NCI-H774 (cell line): ENCODE results near the gene DSCAM.
A peak's percentile ranks its signal among the peaks of the same experiment; 100 is the strongest.
"Not testable (repeated sequence)": the region's sequence is repeated elsewhere in the genome, so short reads cannot be mapped to it uniquely, and the experiment has no call there.

ENCODE experiments used
- DNase-seq: peaks from one replicate; lab custom pipeline; 2025; lab: John Stamatoyannopoulos, UW

Gene DSCAM

DNA sequence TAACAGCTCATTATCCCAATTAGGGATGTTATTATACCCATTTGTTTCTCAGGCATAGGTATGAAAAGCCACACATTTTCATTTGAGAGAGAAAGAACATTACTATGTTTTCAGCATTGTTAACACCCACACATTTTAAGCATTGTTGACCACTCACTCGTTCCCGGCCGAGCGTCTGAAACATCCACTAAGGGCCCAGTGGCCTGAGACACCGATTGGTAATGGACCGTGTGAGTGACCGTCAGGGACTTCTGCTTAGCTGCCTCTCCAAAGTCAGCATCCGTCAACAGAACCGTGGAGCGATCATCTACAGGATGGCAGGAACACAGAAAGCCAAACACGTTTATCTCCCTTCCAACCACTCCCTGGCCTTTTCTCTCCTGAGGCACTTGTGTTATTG is 795.2 kb downstream of the DSCAM start:
- DNase-seq = no peak

DNA sequence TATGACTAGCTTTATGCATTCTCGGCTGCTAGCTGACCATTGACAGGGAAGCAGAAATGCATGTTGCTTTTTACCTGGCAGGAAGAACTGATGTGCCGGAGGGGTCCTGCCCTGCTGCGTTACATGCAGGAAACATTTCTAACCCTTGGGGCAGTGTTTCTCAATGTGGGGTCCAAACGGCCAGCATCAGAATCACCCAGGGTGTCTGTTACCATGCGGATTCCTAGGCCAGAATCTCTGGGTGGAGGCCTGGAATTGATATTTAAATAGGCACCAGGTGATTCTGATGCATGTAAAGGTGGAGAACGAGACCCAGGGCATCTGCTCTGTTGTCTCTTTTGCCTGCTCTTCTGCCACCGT is 797.0 kb downstream of the DSCAM start:
- no peak for DNase-seq

DNA sequence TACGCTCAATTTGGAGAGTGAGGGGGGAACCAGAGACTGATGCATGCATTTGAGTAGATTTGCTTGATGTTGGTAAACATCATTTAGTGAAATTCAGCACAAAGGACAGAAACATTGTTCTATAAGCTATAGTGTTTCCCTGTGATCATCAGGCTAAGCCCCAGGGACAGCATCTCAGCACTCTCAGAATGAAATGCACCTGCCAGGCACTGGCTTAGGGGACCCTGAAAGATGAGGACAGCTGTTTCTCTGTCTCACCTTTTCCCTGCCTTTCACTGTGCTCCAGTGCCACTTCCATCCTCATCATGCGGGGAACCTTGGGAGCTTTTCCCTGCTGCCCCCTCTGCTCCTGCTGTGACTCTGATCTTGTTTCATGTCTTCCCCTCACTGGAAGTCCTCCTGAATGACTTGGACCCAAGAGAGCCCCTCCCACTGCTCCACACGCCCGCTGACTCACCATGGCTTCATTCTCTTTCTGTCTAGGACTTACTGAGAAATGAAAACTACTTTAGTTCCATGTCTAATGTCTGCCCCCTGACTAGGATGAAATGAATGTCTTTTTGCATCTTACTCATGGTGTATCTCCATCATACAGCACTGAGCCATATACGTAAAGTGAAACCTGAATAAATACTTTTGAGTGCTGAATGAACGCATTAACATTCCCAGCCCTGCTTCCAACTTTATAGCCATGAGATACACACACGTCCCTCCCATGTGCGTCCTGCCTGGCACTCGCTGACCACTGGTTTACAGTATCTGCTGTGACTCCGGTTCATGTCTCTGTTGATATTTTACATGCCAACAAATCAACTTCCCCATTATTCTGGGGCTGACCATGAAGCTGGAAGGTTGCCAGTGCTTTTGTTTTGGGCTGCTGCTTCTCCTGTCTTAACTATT is 797.7 kb downstream of the DSCAM start:
- DNase-seq = peak; percentile 40

DNA sequence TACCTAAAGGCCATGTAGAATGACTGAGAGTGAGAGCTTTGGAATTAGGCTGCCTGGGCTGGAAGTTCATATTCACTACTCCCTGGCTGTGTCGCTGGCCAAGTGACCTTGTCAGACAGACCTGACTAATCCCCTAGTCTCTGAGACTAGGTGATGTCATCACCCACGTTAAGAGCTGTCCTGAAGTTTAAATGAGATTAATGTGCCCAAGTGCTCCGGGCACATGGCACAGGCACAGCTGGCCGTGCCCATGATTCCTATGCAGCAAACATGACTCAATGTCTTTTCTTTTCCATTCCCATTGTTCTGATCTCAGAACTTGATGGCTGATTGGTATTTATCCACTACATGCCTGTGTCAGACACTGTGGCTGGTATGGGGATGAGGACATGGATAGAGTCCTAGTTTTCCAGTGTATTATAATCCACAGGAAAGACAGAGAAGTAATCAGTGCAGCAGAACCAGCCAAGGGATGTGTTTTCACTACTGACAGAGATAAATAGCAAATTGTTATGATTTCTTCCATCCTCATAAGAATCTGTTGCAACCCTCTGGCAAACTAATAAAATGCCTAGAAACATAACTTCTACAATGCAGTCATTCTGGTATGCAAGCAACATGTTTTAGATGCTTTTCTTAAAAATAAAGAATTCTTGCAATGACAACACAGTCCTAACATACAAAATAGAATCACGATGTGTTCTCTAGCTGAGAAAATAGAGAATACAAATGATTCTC is 798.8 kb downstream of the DSCAM start:
- DNase-seq = no peak

DNA sequence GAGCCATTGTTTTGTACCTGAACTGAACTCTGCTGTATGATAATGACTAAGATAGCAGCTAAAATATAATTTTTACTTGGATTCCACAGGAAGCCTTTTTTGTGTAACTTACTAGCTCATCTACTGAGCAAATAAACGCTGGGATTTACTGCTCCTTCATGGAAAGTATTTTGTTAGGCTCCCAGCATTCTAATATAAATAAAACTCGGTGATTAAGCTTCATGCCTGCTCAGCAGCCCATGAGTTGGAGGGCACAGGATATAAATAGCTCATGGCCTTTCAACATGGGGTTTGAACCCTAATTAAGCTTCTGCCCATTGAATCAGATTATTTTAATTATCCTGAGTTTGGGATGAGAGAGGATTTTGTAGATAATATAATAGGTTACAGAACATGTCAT is 799.7 kb downstream of the DSCAM start:
- DNase-seq = no peak

DNA sequence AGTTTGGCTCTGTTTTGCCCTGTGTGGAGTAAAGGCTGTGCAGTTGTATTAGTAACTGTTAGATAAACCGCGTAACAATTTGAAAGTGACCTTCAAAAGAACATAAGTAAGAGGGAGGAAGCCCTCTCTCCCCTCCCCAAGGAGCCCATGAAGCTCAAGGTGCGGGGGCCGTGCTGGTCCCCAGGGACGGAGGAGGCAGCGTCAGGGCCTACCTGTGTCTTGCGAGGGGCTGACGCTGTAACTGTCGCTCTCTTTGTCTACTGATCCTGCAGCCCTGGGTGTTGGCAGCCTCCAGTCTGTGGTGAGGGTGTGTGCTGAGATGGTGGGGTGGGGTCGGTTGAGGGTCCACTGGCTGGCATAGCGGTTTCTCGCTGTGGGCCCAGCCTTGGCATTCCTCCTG is 803.1 kb downstream of the DSCAM start:
- DNase-seq = no peak

DNA sequence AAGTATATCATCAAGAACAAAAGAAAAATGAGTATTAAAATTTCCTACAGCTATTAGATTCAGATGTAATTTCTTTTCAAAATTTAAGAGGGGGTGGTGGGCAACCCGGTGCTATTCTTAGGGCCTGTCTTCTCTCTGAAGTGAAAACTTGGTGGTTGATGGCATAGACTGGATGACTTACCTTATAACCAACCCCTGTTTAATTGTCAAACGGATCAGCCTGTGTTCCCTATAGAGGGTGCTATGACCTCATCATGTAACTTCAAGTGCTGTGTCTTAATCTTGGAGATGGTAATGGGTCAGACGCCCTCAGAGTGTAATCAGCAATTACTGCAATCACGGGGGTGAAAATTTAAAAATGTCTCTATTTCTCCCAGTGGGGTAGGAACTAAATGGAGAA is 803.5 kb downstream of the DSCAM start:
- no peak for DNase-seq

DNA sequence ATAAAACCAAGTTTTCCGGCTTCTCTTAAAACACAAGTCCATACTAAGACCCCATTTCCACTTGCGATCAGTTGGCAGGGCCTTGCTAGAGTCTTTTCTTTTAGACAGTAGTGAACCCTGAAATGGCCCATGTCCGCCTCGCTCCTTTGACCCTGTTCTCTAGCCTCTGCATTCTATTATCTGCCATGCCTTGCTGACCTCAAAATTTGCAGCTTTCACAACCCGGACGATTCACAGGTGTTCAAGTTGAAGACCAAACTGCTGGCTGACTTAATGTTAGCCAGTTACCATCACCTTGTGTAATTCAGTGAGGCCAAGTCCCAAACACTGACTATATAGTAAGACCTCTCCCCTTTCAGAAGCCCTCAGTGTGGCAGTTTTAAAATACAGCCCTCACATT is 805.5 kb downstream of the DSCAM start:
- no peak for DNase-seq

DNA sequence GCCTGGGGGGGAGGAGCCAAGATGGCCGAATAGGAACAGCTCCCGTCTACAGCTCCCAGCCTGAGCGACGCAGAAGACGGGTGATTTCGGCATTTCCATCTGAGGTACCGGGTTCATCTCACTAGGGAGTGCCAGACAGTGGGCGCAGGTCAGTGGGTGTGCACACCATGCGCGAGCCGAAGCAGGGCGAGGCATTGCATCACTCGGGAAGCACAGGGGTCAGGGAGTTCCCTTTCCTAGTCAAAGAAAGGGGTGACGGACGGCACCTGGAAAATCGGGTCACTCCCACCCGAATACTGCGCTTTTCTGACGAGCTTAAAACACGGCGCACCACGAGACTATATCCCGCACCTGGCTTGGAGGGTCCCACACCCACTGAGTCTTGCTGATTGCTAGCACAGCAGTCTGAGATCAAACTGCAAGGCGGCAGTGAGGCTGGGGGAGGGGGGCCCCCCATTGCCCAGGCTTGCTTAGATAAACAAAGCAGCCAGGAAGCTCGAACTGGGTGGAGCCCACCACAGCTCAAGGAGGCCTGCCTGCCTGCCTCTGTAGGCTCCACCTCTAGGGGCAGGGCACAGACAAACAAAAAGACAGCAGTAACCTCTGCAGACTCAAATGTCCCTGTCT is 813.7 kb downstream of the DSCAM start:
- DNase-seq = not testable (repeated sequence)

DNA sequence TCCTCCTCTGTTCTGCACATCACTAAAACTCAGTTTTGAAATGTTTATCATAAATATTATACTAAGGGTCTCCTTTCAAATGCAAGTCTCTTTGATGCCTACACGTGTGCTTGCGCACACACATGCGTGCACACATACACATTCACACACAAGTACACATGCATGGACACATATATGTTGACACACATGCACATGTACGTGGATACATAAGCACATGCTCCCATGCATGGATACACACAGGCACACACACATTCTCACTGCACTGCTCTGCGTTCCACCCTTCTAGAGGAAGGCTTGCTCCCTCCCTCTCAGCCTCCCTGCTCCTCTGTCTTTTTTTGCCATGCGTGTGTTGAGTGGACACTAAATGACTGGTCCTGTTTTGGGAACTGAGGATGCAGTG is 817.1 kb downstream of the DSCAM start:
- DNase-seq = no peak

DNA sequence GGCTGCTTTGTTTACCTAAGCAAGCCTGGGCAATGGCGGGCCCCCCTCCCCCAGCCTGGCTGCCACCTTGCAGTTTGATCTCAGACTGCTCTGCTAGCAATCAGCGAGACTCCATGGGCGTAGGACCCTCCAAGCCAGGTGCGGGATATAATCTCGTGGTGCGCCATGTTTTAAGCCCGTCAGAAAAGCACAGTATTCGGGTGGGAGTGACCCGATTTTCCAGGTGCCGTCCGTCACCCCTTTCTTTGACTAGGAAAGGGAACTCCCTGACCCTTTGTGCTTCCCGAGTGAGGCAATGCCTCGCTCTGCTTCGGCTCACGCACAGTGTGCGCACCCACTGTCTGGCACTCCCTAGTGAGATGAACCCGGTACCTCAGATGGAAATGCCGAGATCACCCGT is 818.6 kb downstream of the DSCAM start:
- DNase-seq = not testable (repeated sequence)

DNA sequence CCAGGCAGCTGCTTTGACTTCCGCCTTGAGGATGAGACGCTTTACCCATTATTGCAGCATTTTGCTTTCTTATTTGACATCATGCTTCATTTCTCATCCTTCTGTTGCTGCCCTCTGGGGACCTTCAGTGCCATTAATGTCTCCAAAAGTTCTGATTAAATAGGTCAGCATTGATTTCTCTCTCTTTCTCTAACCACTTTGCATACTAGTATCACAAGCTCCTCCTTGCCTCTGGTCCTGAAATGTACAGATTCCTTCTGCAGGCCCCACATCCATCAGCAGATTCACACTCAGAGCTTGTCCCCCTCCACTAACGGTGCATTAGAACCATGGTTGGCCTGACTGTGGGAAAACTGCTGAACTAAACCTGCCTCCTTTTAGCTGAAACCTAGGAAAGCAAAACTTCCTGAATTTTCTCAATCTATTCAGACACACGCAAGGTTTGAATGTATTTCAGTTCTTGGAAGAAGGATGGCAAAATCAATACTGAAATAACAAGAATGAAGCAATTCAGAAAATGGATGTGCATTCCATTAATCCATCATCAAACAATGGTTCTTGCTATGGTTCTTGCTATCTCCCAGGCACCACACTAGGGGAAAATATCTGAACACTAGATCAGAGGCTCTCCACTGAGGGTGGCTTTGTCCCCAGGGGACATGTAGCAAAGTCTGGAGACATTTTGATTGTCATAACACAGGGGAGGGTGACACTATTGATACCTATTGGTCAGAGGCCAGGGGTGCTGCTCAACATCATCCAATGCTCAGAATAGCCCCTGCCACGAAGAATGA is 825.2 kb downstream of the DSCAM start:
- no peak for DNase-seq

DNA sequence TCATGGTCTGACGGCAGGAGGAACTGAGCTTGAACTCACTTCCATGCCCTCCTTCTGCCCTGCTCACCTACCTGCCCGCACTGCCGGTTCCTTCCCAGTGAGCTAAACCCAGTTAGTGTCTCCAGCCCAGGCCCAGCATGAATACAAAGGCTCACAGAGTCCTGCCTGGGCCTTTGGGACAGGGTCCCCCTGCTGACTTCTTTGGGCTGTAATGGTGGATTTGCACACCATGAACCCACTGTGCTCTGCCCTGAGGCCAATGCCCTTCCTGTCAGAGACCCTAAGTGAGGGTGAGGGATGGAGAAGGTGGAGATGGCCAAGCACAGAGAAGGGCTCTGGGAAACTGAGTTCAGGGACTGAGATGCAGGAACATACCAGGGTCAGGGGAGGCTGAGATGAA is 826.3 kb downstream of the DSCAM start:
- no peak for DNase-seq

DNA sequence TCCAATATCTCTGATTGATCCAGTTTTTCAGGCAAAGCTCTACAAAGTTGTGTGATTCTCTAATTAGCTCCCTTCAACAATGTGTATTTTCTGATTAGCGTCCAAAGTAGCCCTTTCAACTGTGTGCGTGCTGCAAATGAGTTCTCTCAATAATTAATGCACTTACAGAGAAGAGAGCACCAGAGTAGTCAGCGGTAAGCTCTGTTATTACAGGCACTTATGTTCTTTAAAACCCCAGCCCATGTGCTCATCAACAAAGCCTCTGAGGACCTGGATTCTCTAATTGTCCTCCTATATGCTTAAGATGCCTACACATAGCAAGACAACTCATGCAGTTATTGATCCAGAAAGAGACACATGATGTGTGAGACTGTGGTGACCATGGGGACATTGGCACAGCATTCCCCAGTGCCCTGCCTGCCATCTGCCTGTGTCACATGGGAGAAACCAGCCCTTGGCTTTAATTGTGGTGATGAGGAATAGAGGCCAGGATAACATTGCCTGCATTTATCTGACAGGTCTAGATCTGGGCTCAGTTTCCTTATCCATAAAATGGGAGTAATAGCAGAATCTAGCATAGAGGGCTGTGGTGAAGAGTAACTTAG is 828.0 kb downstream of the DSCAM start:
- DNase-seq = peak; percentile 12

DNA sequence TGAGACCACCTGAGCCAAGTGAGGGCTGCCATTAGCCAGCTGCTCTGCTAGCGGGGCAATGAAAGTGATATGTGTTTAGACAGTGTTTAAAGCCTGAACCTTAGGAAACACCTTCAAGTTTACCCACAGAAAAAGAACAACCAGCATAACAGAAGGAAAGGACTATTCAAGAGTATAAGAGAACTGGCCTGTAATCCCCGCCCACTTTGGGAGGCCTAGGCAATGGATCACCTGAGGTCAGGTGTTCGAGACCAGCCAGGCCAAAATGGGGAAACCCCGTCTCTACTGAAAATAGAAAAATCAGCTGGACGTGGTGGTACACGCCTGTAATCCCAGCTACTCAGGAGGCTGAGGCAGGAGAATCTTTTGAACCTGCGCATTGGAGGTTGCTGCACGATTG is 830.3 kb downstream of the DSCAM start:
- DNase-seq = no peak

DNA sequence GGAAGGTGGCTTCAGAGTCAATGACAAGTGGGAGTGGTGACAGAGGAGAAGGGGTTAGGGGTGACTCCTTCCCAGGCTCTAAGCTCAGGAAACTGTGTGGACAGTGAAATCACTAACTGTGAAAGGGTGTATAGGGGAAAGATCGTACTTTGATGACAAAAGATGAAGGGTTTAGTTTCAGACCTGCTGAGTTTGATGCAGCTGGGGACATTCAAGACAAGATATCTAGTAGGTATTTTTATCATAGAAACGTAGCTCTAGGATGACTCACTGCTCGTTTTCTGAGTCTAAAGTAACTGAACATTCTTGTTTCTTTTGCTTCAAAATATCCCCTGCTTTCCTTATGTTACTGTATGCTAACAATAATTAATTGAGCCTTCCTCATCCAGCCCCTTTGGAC is 830.7 kb downstream of the DSCAM start:
- DNase-seq = no peak

DNA sequence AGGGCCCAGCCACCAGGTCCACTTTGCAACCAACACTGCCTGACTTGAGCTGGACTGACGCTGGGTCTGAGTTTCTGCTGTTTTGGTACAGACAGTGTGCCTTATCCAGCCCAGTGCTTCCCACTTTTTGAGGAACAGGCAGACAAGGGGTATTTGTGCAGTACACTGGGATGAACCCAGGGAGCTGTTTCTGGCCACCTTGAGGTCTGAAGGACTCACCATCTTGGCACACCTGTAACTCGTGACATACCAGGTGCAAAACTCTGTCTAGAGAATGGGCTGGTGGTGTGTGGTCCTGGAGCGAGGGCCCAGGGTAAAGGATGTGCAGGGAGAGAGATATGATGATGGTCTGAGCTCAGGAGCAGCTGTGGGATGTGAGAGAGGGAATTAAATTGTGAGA is 831.1 kb downstream of the DSCAM start:
- no peak for DNase-seq

DNA sequence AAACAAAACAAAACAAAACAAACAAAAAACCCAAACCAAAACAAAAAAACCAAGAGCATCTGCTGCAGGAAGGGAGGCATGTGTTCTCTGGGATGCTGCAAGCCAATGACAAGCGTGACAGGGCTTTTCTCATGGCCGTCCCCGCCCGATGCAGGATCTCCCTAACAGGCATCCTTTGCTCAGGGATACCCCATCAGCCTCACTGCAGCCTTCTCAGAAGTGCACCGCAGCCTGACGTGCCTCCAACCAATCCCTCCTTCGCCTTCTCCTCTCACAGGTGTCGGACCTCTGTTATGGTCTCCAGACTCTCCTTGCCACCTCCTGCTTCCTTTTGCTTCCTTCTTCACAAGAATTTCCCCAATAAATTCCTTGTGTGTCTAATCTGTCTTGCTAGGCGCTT is 832.6 kb downstream of the DSCAM start:
- DNase-seq = no peak

DNA sequence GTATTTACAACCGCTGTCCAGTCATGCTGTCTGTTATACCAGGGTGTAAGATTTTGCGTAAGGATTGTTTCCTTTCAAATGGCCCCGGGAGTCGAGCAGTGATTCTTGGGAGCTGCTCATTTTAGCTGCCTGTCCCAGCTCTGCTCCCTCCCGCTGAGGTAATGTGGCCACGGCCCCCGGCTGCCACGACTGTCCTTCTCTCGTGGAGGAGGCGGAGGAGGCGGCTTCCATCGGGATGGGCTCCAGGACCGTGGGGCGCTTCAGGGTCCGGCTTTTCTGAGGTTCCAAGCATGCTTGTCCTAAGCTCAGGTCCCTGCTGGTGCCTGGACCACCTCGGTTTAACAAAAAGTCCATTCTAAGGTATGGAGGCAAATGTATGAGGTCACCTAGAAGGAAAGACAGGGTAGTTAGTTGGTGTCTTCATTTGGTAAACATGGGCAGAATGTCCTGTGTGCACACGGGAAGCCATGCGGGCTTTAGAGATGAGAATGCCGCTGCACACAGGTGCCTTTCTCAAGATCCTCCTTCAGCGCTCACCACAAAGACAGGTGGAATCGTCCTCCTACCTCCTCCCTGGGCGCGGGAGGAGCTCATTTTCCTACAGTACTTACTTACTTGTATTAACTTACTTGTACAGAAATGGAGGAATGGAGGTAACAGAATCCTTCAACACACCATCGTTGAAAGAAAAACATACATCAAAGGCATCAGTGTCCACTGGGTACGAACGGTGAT is 833.8 kb downstream of the DSCAM start:
- DNase-seq = no peak

DNA sequence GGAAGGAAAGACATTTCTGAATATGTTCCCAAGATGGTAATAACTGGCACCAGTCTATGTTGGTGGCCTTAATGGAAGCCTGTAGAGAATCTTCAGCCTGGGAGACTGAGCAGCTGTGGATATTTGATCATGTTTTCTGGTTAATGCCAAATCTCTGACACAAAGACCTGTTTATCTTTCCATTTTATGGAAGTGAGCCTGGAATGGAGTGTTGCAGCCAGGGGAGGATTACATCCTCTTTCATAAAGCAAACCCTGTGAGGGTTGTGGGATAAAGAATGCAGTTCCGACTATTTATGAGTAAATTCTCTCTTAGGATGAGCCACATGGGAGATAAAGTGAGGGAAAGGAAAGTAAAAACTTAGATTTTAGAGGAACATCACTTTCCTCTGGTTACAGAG is 835.6 kb downstream of the DSCAM start:
- no peak for DNase-seq

DNA sequence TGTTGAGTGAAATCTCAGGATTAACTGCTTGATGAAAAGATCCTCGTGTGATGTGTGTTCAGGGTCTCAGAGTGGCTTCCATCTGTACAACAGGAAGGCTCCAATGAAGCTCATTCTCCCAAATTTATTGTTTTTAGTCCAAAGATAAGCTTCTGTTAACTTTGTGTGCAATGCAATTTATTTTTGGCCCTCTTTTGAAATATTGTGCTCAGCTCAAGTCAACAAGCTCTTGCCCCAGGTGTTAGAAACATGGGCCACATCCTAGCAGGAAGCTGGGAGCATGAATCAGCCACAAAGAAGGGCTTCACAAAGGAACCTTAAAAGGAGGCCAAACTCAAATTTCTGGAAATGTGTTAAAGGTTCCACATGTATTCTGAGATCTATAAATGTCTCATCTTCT is 844.0 kb downstream of the DSCAM start:
- DNase-seq = no peak
